GM13976 (cell line): Measurements from ENCODE around the gene ADAMTS2.

Experiments
- DNase-seq: peaks from one replicate; pipeline ENCODE4 v3.0.0; 2012; ENCODE audit warnings: low spot score
- in situ Hi-C: fragments of 300-500 bp; cut with MboI; formaldehyde crosslinking; loops from one replicate; pipeline ENCODE4 v1.12.0; 2022; ENCODE audit warnings: low sequenced_read_pairs, mixed read lengths, inconsistent platforms; ENCODE audit not compliant: unreplicated experiment
- TF ChIP-seq, protein P1 (sequence below): IDR thresholded peaks from 2 replicates; pipeline ENCODE4 v1.5.1; 2012; ENCODE audit warnings: borderline replicate concordance, mild to moderate bottlenecking; ENCODE audit not compliant: insufficient read depth; ENCODE audit errors: extremely low read depth, missing control alignments, control extremely low read depth

Gene ADAMTS2

GRCh38 chr5:179115845-179116524 is 229.3 kb downstream of the ADAMTS2 start:
- in situ Hi-C loops, result no loop called here
- TF ChIP-seq, protein P1, sequence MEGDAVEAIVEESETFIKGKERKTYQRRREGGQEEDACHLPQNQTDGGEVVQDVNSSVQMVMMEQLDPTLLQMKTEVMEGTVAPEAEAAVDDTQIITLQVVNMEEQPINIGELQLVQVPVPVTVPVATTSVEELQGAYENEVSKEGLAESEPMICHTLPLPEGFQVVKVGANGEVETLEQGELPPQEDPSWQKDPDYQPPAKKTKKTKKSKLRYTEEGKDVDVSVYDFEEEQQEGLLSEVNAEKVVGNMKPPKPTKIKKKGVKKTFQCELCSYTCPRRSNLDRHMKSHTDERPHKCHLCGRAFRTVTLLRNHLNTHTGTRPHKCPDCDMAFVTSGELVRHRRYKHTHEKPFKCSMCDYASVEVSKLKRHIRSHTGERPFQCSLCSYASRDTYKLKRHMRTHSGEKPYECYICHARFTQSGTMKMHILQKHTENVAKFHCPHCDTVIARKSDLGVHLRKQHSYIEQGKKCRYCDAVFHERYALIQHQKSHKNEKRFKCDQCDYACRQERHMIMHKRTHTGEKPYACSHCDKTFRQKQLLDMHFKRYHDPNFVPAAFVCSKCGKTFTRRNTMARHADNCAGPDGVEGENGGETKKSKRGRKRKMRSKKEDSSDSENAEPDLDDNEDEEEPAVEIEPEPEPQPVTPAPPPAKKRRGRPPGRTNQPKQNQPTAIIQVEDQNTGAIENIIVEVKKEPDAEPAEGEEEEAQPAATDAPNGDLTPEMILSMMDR, result no peak
- DNase-seq, result no peak

GRCh38 chr5:179115307-179115706 is 230.0 kb downstream of the ADAMTS2 start:
- DNase-seq, result no peak
- in situ Hi-C loops, result no loop called here
- TF ChIP-seq, protein P1, result no peak

- TF ChIP-seq, protein P1, result no peak
- no peak for DNase-seq
- in situ Hi-C loops, result no loop called here
Observed at GRCh38 chr5:179114756-179115155, 230.5 kb downstream of the ADAMTS2 start.

DNA sequence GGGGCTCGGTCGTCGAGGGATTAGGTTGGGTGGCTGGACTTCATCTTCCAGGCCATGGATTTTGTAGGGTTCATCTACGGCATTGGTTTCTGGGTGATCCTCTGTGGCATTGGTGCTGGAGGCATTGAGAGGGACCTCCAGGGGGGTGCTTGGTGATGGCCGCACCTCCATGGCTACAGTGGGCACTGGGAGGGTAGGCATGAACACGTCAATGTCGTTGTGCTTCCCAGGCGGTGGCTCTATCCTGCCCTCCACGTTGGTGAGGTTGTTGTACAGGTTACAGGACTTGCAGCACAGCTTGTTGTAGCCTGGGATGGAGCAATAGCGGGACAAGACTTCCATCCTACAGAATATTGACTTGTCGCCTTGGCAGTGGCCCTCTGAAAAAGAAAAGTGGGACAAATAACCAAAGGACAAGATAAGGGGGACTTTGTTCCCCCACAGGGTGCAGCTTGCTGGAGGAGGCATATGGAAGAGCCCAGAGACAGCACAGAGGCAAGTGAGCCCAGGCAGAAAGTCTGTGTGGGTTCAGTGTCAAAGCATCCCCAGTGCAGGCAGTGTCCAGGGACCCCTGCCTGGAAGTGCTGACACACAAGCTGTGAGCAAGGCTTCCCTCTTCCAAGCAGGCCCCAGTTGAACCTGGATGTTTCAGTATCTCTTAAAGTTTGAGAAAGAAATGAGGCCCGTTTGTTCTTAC is 231.2 kb downstream of the ADAMTS2 start:
- DNase-seq, result no peak
- in situ Hi-C loops, result no loop called here
- TF ChIP-seq, protein P1, result no peak

- in situ Hi-C loops, result no loop called here
- TF ChIP-seq, protein P1, result no peak
- no peak for DNase-seq
Observed at GRCh38 chr5:179113143-179113530, 232.1 kb downstream of the ADAMTS2 start.

DNA sequence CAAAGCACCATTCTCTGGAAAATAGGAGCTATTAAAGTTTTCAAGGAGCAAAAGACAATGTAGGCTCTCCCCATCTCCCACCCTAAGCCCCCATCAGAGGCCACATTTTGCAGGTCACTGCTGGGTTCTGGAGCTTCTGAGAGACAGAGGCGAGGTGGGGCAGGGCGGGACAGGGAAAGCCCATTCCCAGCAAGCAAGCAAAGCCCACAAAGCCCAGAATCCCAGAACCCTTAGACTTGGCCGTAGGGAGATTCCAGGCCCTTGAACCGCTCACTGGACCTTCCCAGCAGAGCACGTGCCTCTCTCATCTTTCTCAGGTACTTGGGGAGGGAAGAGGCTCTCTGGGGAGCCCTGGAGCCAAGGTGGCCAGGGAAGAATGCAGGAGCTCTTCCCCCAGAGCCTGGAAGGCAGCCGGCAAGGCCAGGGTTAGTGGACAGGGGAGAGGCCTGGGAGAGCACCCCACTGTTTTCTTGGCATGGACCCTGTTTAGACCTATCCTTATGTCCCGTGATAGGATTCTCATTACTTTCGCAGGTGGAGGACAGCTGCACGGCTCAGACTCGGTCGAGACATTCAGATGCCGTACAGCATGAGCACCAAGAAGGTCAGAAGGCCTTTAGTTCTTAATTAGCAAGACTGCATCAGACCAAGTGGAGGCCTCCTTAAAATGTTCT is 232.7 kb downstream of the ADAMTS2 start:
- TF ChIP-seq, protein P1, result no peak
- in situ Hi-C loops, result no loop called here
- DNase-seq, result no peak
